SK-N-SH treated with all-trans-retinoic acid at 6 μM for 48 hours (cell line): ENCODE results near the gene S100Z.
A peak's percentile ranks its signal among the peaks of the same experiment; 100 is the strongest.

Source experiments
- ATAC-seq: fragments of 200-7000 bp; cut with Tn5 transposase; 3 replicates; pipeline ENCODE4 v1.9.1; 2020; ENCODE audit warnings: mild to moderate bottlenecking, moderate library complexity
- ARNTL ChIP-seq: fragments of 450-650 bp; formaldehyde crosslinking; IDR thresholded peaks from 2 replicates; pipeline ENCODE4 v1.5.0; 2020; ENCODE audit warnings: low read depth, mild to moderate bottlenecking, moderate library complexity, borderline replicate concordance
- BACH2 ChIP-seq: fragments of 250-450 bp; sonication (Bioruptor Pico); IDR thresholded peaks from 2 replicates; pipeline ENCODE4 v1.9.0; 2021; ENCODE audit warnings: mild to moderate bottlenecking, borderline replicate concordance
- CSRNP3 ChIP-seq: fragments of 250-450 bp; sonication (Bioruptor Pico); IDR thresholded peaks from 2 replicates; pipeline ENCODE4 v1.5.1; 2021; ENCODE audit warnings: mild to moderate bottlenecking, moderate library complexity
- ESRRG ChIP-seq: fragments of 250-450 bp; sonication (Bioruptor Pico); IDR thresholded peaks from 2 replicates; pipeline ENCODE4 v1.6.1; 2021; ENCODE audit warnings: mild to moderate bottlenecking
- GLIS3 ChIP-seq: fragments of 250-450 bp; sonication (Bioruptor Pico); IDR thresholded peaks from 2 replicates; pipeline ENCODE4 v1.5.0; 2020; ENCODE audit warnings: mild to moderate bottlenecking, moderate library complexity
- ISL1 ChIP-seq: fragments of 250-450 bp; sonication (Bioruptor Pico); IDR thresholded peaks from 2 replicates; pipeline ENCODE4 v2.1.2; 2022; ENCODE audit warnings: mild to moderate bottlenecking, moderate library complexity
- OSR1 ChIP-seq: fragments of 250-450 bp; sonication (Bioruptor Pico); IDR thresholded peaks from 2 replicates; pipeline ENCODE4 v1.8.0; 2022; ENCODE audit warnings: moderate library complexity, mild to moderate bottlenecking, inconsistent platforms
- PPARA ChIP-seq: fragments of 250-450 bp; sonication (Bioruptor Pico); IDR thresholded peaks from 2 replicates; pipeline ENCODE4 v1.5.0; 2020; ENCODE audit warnings: mild to moderate bottlenecking, borderline replicate concordance
- RARB ChIP-seq: fragments of 250-450 bp; sonication (Bioruptor Pico); IDR thresholded peaks from 2 replicates; pipeline ENCODE4 v1.8.0; 2021; ENCODE audit warnings: mild to moderate bottlenecking, moderate library complexity
- SNAI2 ChIP-seq: fragments of 250-450 bp; sonication (Bioruptor Pico); IDR thresholded peaks from 2 replicates; pipeline ENCODE4 v1.5.0; 2020; ENCODE audit warnings: mild to moderate bottlenecking, moderate library complexity
- TCF4 ChIP-seq: fragments of 250-450 bp; sonication (Bioruptor Pico); IDR thresholded peaks from 2 replicates; pipeline ENCODE4 v1.8.0; 2021; ENCODE audit warnings: mild to moderate bottlenecking, moderate library complexity, borderline replicate concordance
- TOX ChIP-seq: fragments of 250-450 bp; sonication (Bioruptor Pico); IDR thresholded peaks from 2 replicates; pipeline ENCODE4 v1.8.0; 2021; ENCODE audit warnings: mild to moderate bottlenecking, moderate library complexity, borderline replicate concordance
- ZFP3 ChIP-seq: fragments of 250-450 bp; sonication (Bioruptor Pico); IDR thresholded peaks from 2 replicates; pipeline ENCODE4 v1.5.0; 2020; ENCODE audit warnings: mild to moderate bottlenecking, moderate library complexity
- ZFP30 ChIP-seq: fragments of 450-650 bp; formaldehyde crosslinking; IDR thresholded peaks from 2 replicates; pipeline ENCODE4 v1.5.0; 2022; ENCODE audit warnings: mild to moderate bottlenecking, moderate library complexity
- ZNF565 ChIP-seq: fragments of 450-650 bp; formaldehyde crosslinking; conservative IDR thresholded peaks from 2 replicates; pipeline ENCODE4 v1.5.0; 2020; ENCODE audit warnings: low read depth, mild to moderate bottlenecking, moderate library complexity
- ZNF70 ChIP-seq: fragments of 450-650 bp; formaldehyde crosslinking; IDR thresholded peaks from 2 replicates; pipeline ENCODE4 v1.5.0; 2020; ENCODE audit warnings: mild to moderate bottlenecking, moderate library complexity
- ZNF8 ChIP-seq: fragments of 450-650 bp; formaldehyde crosslinking; IDR thresholded peaks from 2 replicates; pipeline ENCODE4 v1.5.0; 2020; ENCODE audit warnings: mild to moderate bottlenecking, moderate library complexity
- TF ChIP-seq, protein P1 (sequence below): fragments of 250-450 bp; sonication (Bioruptor Pico); IDR thresholded peaks from 2 replicates; pipeline ENCODE4 v1.8.0; 2021; ENCODE audit warnings: low read depth, mild to moderate bottlenecking, moderate library complexity, borderline replicate concordance
- TF ChIP-seq, protein P2 (sequence below): fragments of 250-450 bp; sonication (Bioruptor Pico); IDR thresholded peaks from 2 replicates; pipeline ENCODE4 v1.5.1; 2020; ENCODE audit warnings: low read depth, mild to moderate bottlenecking, moderate library complexity
- TF ChIP-seq, protein P3 (sequence below): fragments of 250-450 bp; sonication (Bioruptor Pico); IDR thresholded peaks from 2 replicates; pipeline ENCODE4 v1.8.0; 2020; ENCODE audit warnings: mild to moderate bottlenecking, moderate library complexity, borderline replicate concordance

S100Z gene

GRCh38 chr5:76866503-76866902, 16.7 kb downstream of the S100Z start:
- ATAC-seq = no peak
- no peak for TF ChIP-seq ZNF8 (CRISPR knock-in tag)
- TF ChIP-seq OSR1 (CRISPR knock-in tag) = no peak
- no peak for TF ChIP-seq TCF4 (CRISPR knock-in tag)
- TF ChIP-seq, protein P1, sequence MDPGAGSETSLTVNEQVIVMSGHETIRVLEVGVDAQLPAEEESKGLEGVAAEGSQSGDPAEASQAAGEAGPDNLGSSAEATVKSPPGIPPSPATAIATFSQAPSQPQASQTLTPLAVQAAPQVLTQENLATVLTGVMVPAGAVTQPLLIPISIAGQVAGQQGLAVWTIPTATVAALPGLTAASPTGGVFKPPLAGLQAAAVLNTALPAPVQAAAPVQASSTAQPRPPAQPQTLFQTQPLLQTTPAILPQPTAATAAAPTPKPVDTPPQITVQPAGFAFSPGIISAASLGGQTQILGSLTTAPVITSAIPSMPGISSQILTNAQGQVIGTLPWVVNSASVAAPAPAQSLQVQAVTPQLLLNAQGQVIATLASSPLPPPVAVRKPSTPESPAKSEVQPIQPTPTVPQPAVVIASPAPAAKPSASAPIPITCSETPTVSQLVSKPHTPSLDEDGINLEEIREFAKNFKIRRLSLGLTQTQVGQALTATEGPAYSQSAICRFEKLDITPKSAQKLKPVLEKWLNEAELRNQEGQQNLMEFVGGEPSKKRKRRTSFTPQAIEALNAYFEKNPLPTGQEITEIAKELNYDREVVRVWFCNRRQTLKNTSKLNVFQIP (CRISPR knock-in tag) = no peak
- TF ChIP-seq GLIS3 = no peak
- no peak for TF ChIP-seq ZNF70
- TF ChIP-seq, protein P2, sequence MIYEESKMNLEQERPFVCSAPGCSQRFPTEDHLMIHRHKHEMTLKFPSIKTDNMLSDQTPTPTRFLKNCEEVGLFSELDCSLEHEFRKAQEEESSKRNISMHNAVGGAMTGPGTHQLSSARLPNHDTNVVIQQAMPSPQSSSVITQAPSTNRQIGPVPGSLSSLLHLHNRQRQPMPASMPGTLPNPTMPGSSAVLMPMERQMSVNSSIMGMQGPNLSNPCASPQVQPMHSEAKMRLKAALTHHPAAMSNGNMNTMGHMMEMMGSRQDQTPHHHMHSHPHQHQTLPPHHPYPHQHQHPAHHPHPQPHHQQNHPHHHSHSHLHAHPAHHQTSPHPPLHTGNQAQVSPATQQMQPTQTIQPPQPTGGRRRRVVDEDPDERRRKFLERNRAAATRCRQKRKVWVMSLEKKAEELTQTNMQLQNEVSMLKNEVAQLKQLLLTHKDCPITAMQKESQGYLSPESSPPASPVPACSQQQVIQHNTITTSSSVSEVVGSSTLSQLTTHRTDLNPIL (CRISPR knock-in tag) = no peak
- no peak for TF ChIP-seq TOX (CRISPR knock-in tag)
- no peak for TF ChIP-seq ESRRG (CRISPR knock-in tag)
- TF ChIP-seq BACH2 (CRISPR knock-in tag) = no peak
- TF ChIP-seq RARB (CRISPR knock-in tag) = no peak
- TF ChIP-seq ARNTL = no peak
- no peak for TF ChIP-seq SNAI2 (CRISPR knock-in tag)
- TF ChIP-seq ZFP3 = no peak

GRCh38 chr5:76867038-76867437, 17.2 kb downstream of the S100Z start:
- TF ChIP-seq ISL1 (CRISPR knock-in tag) (no peak), PPARA (CRISPR knock-in tag) (no peak), RARB (CRISPR knock-in tag) (no peak), CSRNP3 (no peak), ZNF70 (no peak), GLIS3 (no peak), ZFP30 (CRISPR knock-in tag) (no peak), ARNTL (no peak)
- TF ChIP-seq, protein P3, sequence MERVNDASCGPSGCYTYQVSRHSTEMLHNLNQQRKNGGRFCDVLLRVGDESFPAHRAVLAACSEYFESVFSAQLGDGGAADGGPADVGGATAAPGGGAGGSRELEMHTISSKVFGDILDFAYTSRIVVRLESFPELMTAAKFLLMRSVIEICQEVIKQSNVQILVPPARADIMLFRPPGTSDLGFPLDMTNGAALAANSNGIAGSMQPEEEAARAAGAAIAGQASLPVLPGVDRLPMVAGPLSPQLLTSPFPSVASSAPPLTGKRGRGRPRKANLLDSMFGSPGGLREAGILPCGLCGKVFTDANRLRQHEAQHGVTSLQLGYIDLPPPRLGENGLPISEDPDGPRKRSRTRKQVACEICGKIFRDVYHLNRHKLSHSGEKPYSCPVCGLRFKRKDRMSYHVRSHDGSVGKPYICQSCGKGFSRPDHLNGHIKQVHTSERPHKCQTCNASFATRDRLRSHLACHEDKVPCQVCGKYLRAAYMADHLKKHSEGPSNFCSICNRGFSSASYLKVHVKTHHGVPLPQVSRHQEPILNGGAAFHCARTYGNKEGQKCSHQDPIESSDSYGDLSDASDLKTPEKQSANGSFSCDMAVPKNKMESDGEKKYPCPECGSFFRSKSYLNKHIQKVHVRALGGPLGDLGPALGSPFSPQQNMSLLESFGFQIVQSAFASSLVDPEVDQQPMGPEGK (CRISPR knock-in tag) = no peak
- TF ChIP-seq, protein P1 (CRISPR knock-in tag) = no peak
- TF ChIP-seq, protein P2 (CRISPR knock-in tag) = no peak
- TF ChIP-seq, all 23 proteins: peak for 0
- ATAC-seq = no peak

GRCh38 chr5:76867827-76868693, 18.2 kb downstream of the S100Z start:
- peak; percentile 88 for ATAC-seq
- no peak for TF ChIP-seq ZNF8 (CRISPR knock-in tag)
- no peak for TF ChIP-seq TCF4 (CRISPR knock-in tag)
- TF ChIP-seq ISL1 (CRISPR knock-in tag) = no peak
- TF ChIP-seq ZNF565 (CRISPR knock-in tag) = no peak
- TF ChIP-seq ESRRG (CRISPR knock-in tag) = no peak
- TF ChIP-seq, protein P1 (CRISPR knock-in tag) = no peak
- TF ChIP-seq RARB (CRISPR knock-in tag) = no peak
- no peak for TF ChIP-seq ZFP3
